SK-N-MC (cell line): ENCODE results near the gene REPS1.

ENCODE experiments used
- EZH2 ChIP-seq: fragments of 200-600 bp; sonication (generic); IDR thresholded peaks from one replicate; pipeline ENCODE4 v1.6.1; 2017; ENCODE audit warnings: antibody characterized with exemption
- POLR2AphosphoS5 ChIP-seq: IDR thresholded peaks from 2 replicates; pipeline ENCODE4 v1.6.1; 2012; ENCODE audit warnings: mild to moderate bottlenecking, low read depth, low read length, borderline replicate concordance

GRCh38 chr6:138909511-138909910 lies 78.5 kb downstream of the REPS1 start:
- TF ChIP-seq POLR2AphosphoS5 (no peak), EZH2 (no peak)
